Loucy (cell line): ENCODE data around the gene UBL4B.

Experiments
- H2AFZ ChIP-seq: fragments of 200-600 bp; sonication (generic); 2 replicates; pipeline ENCODE4 v1.6.0; 2016; ENCODE audit warnings: antibody characterized with exemption, mild to moderate bottlenecking, low read length, moderate library complexity
- H3F3A ChIP-seq: fragments of 200-600 bp; 2 replicates; pipeline ENCODE4 v1.6.0; 2016; ENCODE audit warnings: antibody characterized with exemption, low read depth, mild to moderate bottlenecking
- H3K27me3 ChIP-seq: fragments of 200-600 bp; sonication (generic); 2 replicates; pipeline ENCODE4 v1.6.1; 2014; ENCODE audit warnings: low read length, mild to moderate bottlenecking; ENCODE audit not compliant: insufficient read depth, poor library complexity, severe bottlenecking
- H3K36me3 ChIP-seq: fragments of 200-600 bp; sonication (generic); 2 replicates; pipeline ENCODE4 v1.6.1; 2016; ENCODE audit warnings: low read length; ENCODE audit not compliant: insufficient read depth
- H3K4me1 ChIP-seq: fragments of 200-600 bp; sonication (generic); 2 replicates; pipeline ENCODE4 v1.5.1; 2014; ENCODE audit warnings: low read length, mild to moderate bottlenecking; ENCODE audit not compliant: insufficient read depth, poor library complexity, severe bottlenecking
- H3K4me2 ChIP-seq: fragments of 200-600 bp; sonication (generic); 2 replicates; pipeline ENCODE4 v1.6.0; 2014; ENCODE audit warnings: antibody characterized with exemption, low read length, low read depth, mild to moderate bottlenecking; ENCODE audit not compliant: poor library complexity, severe bottlenecking
- H3K4me3 ChIP-seq: fragments of 200-600 bp; sonication (generic); 2 replicates; pipeline ENCODE4 v1.5.1; 2014; ENCODE audit warnings: low read length, mild to moderate bottlenecking, mixed read lengths; ENCODE audit not compliant: poor library complexity, severe bottlenecking
- H3K79me2 ChIP-seq: fragments of 200-600 bp; sonication (generic); 2 replicates; pipeline ENCODE4 v1.6.1; 2014; ENCODE audit warnings: low read length; ENCODE audit not compliant: insufficient read depth
- H3K9ac ChIP-seq: fragments of 200-600 bp; sonication (generic); 2 replicates; pipeline ENCODE4 v1.6.0; 2014; ENCODE audit warnings: mild to moderate bottlenecking, low read depth, low read length, moderate library complexity; ENCODE audit not compliant: poor library complexity, severe bottlenecking
- H3K9me2 ChIP-seq: fragments of 200-600 bp; sonication (generic); replicated peaks from 2 replicates; pipeline ENCODE4 v1.6.1; 2016; ENCODE audit warnings: low read depth, low read length, mixed read lengths
- H3K9me3 ChIP-seq: fragments of 200-600 bp; sonication (generic); 2 replicates; pipeline ENCODE4 v1.6.1; 2014; ENCODE audit warnings: mild to moderate bottlenecking, antibody characterized with exemption, low read length, low read depth; ENCODE audit not compliant: insufficient read depth
- H4K20me1 ChIP-seq: fragments of 200-600 bp; sonication (generic); 2 replicates; pipeline ENCODE4 v1.6.0; 2014; ENCODE audit warnings: antibody characterized with exemption, low read length, mild to moderate bottlenecking; ENCODE audit not compliant: insufficient read depth, poor library complexity, severe bottlenecking
- CTCF ChIP-seq: fragments of 200-600 bp; sonication (generic); conservative IDR thresholded peaks from 2 replicates; pipeline ENCODE4 v1.5.1; 2014; ENCODE audit warnings: mild to moderate bottlenecking, antibody characterized with exemption, low read length
- EZH2phosphoT487 ChIP-seq: fragments of 200-600 bp; IDR thresholded peaks from 2 replicates; pipeline ENCODE4 v1.6.1; 2018; ENCODE audit warnings: antibody characterized with exemption, mild to moderate bottlenecking, moderate library complexity, borderline replicate concordance

UBL4B gene

GRCh38 chr1:110112143-110112542 is at the start of gene UBL4B:
UBL4B (plus strand) TSS chr1:110112443; CDS start chr1:110112535, 92 bp downstream.
- no peak within 1 kb of the TSS for H2AFZ ChIP-seq
- H3K36me3 ChIP-seq, result no peaks in the 10 kb centered on the region
- no peaks in the 10 kb centered on the region for H3K27me3 ChIP-seq
- no peaks in the 10 kb centered on the region for H3K9me2 ChIP-seq
- H3K4me3 ChIP-seq, result no peak within 1 kb of the TSS
- H3K9me3 ChIP-seq, result no peaks in the 10 kb centered on the region
- H3K4me1 ChIP-seq, result no peaks in the 10 kb centered on the region
- H4K20me1 ChIP-seq, result no peaks in the 10 kb centered on the region
- no peak within 1 kb of the TSS for H3K9ac ChIP-seq
- H3K4me2 ChIP-seq, result no peak within 1 kb of the TSS
- no peaks in the 10 kb centered on the region for H3F3A ChIP-seq
- no peak for TF ChIP-seq CTCF
- TF ChIP-seq EZH2phosphoT487, result no peak
- H3K79me2 ChIP-seq, result no peaks in the 10 kb centered on the region

- Histone ChIP-seq H3F3A (no peaks in the 10 kb centered on the region), H3K4me1 (no peaks in the 10 kb centered on the region), H3K9ac (no peak overlapping the region), H4K20me1 (no peaks in the 10 kb centered on the region), H3K27me3 (no peaks in the 10 kb centered on the region), H3K79me2 (no peaks in the 10 kb centered on the region), H3K4me3 (no peak overlapping the region), H3K9me2 (no peaks in the 10 kb centered on the region), H3K36me3 (no peaks in the 10 kb centered on the region; the same call in 1 of the 2 replicates), H2AFZ (no peak overlapping the region), H3K4me2 (no peak overlapping the region), H3K9me3 (no peaks in the 10 kb centered on the region)
- TF ChIP-seq EZH2phosphoT487, result no peak
- TF ChIP-seq CTCF, result no peak
Measured at GRCh38 chr1:110062612-110063011, 49.6 kb upstream of the UBL4B start.

- no peak overlapping the region for H3K9ac ChIP-seq
- no peaks in the 10 kb centered on the region for H3K9me3 ChIP-seq
- no peak overlapping the region for H3K4me3 ChIP-seq
- H3K27me3 ChIP-seq, result no peaks in the 10 kb centered on the region
- H3K4me2 ChIP-seq, result no peak overlapping the region
- TF ChIP-seq EZH2phosphoT487 (no peak), CTCF (no peak)
- H2AFZ ChIP-seq, result no peak overlapping the region
- no peaks in the 10 kb centered on the region; the same call in 1 of the 2 replicates for H3K36me3 ChIP-seq
- H3K9me2 ChIP-seq, result no peaks in the 10 kb centered on the region
- H3F3A ChIP-seq, result no peaks in the 10 kb centered on the region
- H3K4me1 ChIP-seq, result no peaks in the 10 kb centered on the region
- H3K79me2 ChIP-seq, result no peaks in the 10 kb centered on the region
- no peaks in the 10 kb centered on the region for H4K20me1 ChIP-seq
Measured at GRCh38 chr1:110063781-110064180, 48.5 kb upstream of the UBL4B start.
